ENCODE results near the gene MMP15. TPM values are rescaled to one million over a fixed set of nuclear protein-coding genes. Genes with fewer than 3 reads are reported as not detected.

Gene MMP15
- total and polyA plus RNA-seq, 4 donors: 7.0 to 38.8 (median 21.4) TPM

DNA sequence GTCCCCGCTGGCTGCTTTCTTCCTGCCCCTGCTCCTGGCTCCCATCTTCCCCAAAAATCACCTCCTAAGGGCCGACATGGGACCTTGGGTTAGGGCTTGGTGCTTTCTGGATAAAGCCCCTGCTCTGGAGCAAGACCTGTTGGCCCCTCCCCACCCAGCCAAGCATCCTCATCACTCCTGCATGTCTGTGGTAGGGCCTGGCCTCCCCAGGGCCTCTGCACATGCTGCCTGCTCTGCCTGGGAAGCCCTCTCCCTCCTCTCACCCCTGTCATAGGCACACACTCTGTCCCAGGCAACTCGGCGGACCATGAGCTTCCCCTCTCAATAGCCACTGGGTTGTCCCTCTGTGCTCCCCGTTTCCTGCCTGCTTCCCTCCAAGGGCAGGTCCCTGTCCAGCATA, 68.5 kb downstream of the MMP15 start:
- Histone ChIP-seq H3K36me3 (ENCODE audit: control insufficient read depth in 4 of 4, insufficient read depth in 3 of 4, low read depth in 1 of 4, low read length in 3 of 4) (no peaks in the 10 kb centered on the region), H3K4me1 (ENCODE audit: control insufficient read depth in 4 of 4, insufficient read depth in 4 of 4, low read length in 3 of 4) (no peaks in the 10 kb centered on the region), H3K27ac (ENCODE audit: low read depth in 1 of 2, low read length in 2 of 2) (no peak overlapping the region), H3K9me3 (ENCODE audit: control insufficient read depth in 4 of 4, low read length in 3 of 4) (no peaks in the 10 kb centered on the region), H3K27me3 (ENCODE audit: control insufficient read depth in 4 of 4, insufficient read depth in 4 of 4, low read length in 3 of 4) (no peaks in the 10 kb centered on the region), H3K9ac (ENCODE audit: low read depth in 1 of 2, low read length in 2 of 2) (no peak overlapping the region), H3K4me3 (ENCODE audit: low read depth in 1 of 3, low read length in 3 of 3) (no peak overlapping the region)
- TF ChIP-seq GABPA (IDR thresholded peaks at IDR 0.05 in 1 of 2, conservative IDR thresholded peaks at IDR 0.05 in 1 of 2) (no peak), REST (IDR thresholded peaks at IDR 0.05) (no peak), YY1 (IDR thresholded peaks at IDR 0.05) (no peak), RXRA (IDR thresholded peaks at IDR 0.05) (no peak)
- TF ChIP-seq, protein P1, sequence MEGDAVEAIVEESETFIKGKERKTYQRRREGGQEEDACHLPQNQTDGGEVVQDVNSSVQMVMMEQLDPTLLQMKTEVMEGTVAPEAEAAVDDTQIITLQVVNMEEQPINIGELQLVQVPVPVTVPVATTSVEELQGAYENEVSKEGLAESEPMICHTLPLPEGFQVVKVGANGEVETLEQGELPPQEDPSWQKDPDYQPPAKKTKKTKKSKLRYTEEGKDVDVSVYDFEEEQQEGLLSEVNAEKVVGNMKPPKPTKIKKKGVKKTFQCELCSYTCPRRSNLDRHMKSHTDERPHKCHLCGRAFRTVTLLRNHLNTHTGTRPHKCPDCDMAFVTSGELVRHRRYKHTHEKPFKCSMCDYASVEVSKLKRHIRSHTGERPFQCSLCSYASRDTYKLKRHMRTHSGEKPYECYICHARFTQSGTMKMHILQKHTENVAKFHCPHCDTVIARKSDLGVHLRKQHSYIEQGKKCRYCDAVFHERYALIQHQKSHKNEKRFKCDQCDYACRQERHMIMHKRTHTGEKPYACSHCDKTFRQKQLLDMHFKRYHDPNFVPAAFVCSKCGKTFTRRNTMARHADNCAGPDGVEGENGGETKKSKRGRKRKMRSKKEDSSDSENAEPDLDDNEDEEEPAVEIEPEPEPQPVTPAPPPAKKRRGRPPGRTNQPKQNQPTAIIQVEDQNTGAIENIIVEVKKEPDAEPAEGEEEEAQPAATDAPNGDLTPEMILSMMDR (IDR thresholded peaks at IDR 0.05; ENCODE audit: low read depth, low read length, missing input control): no peak
- WGBS: 88% methylated on average over 5 of the region's 5 CpGs
- DNase-seq (ENCODE audit: low spot score): no peak

- Histone ChIP-seq H3K9me3 (ENCODE audit: control insufficient read depth in 4 of 4, low read length in 3 of 4) (no peaks in the 10 kb centered on the region), H3K27me3 (ENCODE audit: control insufficient read depth in 4 of 4, insufficient read depth in 4 of 4, low read length in 3 of 4) (no peaks in the 10 kb centered on the region), H3K4me3 (ENCODE audit: low read depth in 1 of 3, low read length in 3 of 3) (no peak overlapping the region), H3K36me3 (ENCODE audit: control insufficient read depth in 4 of 4, insufficient read depth in 3 of 4, low read depth in 1 of 4, low read length in 3 of 4) (no peaks in the 10 kb centered on the region), H3K27ac (ENCODE audit: low read depth in 1 of 2, low read length in 2 of 2) (no peak overlapping the region), H3K9ac (ENCODE audit: low read depth in 1 of 2, low read length in 2 of 2) (no peak overlapping the region), H3K4me1 (ENCODE audit: control insufficient read depth in 4 of 4, insufficient read depth in 4 of 4, low read length in 3 of 4) (no peaks in the 10 kb centered on the region)
- WGBS: 82% methylated on average over 15 of the region's 15 CpGs
- no peak for DNase-seq (ENCODE audit: low spot score)
- TF ChIP-seq JUND (IDR thresholded peaks at IDR 0.05) (no peak), FOXA2 (IDR thresholded peaks at IDR 0.05) (no peak), HNF4A (conservative IDR thresholded peaks at IDR 0.05) (no peak), RXRA (IDR thresholded peaks at IDR 0.05) (no peak), HNF4G (IDR thresholded peaks at IDR 0.05) (no peak), EGR1 (IDR thresholded peaks at IDR 0.05; ENCODE audit: low read depth in 2 of 2) (no peak), FOXA1 (IDR thresholded peaks at IDR 0.05) (no peak), TAF1 (conservative IDR thresholded peaks at IDR 0.05) (no peak), SP1 (IDR thresholded peaks at IDR 0.05) (no peak), REST (IDR thresholded peaks at IDR 0.05) (no peak), RAD21 (IDR thresholded peaks at IDR 0.05) (no peak), GABPA (IDR thresholded peaks at IDR 0.05 in 1 of 2, conservative IDR thresholded peaks at IDR 0.05 in 1 of 2) (no peak), YY1 (IDR thresholded peaks at IDR 0.05) (no peak)
- TF ChIP-seq, protein P1 (IDR thresholded peaks at IDR 0.05; ENCODE audit: low read depth, low read length, missing input control): no peak
- TF ChIP-seq, protein P2, sequence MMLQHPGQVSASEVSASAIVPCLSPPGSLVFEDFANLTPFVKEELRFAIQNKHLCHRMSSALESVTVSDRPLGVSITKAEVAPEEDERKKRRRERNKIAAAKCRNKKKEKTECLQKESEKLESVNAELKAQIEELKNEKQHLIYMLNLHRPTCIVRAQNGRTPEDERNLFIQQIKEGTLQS (IDR thresholded peaks at IDR 0.05): no peak
- TF ChIP-seq, protein P3, sequence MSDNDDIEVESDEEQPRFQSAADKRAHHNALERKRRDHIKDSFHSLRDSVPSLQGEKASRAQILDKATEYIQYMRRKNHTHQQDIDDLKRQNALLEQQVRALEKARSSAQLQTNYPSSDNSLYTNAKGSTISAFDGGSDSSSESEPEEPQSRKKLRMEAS (IDR thresholded peaks at IDR 0.05): no peak
- TF ChIP-seq, protein P4, sequence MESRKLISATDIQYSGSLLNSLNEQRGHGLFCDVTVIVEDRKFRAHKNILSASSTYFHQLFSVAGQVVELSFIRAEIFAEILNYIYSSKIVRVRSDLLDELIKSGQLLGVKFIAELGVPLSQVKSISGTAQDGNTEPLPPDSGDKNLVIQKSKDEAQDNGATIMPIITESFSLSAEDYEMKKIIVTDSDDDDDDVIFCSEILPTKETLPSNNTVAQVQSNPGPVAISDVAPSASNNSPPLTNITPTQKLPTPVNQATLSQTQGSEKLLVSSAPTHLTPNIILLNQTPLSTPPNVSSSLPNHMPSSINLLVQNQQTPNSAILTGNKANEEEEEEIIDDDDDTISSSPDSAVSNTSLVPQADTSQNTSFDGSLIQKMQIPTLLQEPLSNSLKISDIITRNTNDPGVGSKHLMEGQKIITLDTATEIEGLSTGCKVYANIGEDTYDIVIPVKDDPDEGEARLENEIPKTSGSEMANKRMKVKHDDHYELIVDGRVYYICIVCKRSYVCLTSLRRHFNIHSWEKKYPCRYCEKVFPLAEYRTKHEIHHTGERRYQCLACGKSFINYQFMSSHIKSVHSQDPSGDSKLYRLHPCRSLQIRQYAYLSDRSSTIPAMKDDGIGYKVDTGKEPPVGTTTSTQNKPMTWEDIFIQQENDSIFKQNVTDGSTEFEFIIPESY (IDR thresholded peaks at IDR 0.05): no peak
Measured at GRCh38 chr16:58094791-58095574, 69.4 kb downstream of the MMP15 start.

Measured in liver (tissue), 9 donors.